Panc1 (cell line): ENCODE data around the gene SGIP1. TPM values are rescaled to one million over a fixed set of nuclear protein-coding genes. Genes with fewer than 3 reads are reported as not detected.

Source experiments
- ATAC-seq: fragments of 200-7000 bp; cut with Tn5 transposase; 2 replicates; pipeline ENCODE4 v1.9.1; 2020; ENCODE audit warnings: mild to moderate bottlenecking, moderate library complexity
- BruUV-seq: library from RNA; stranded (reverse); fragments of 400-500 nt; replicated peaks from 2 replicates; lab custom pipeline; 2021; lab: Mats Ljungman, UMichigan
- CTCF ChIA-PET: fragments of 300-600 bp; sonication (Branson Sonifier 250); formaldehyde crosslinking; loops from one replicate; lab custom pipeline; 2022; ENCODE audit warnings: antibody characterized with exemption; lab: Charles Lee
- POLR2A ChIA-PET: fragments of 300-600 bp; sonication (Branson Sonifier 250); formaldehyde crosslinking; loops from one replicate; lab custom pipeline; 2022; ENCODE audit warnings: antibody characterized with exemption; lab: Charles Lee
- DNase-seq: peaks from one replicate; pipeline ENCODE4 v3.0.0-alpha.2; 2010; ENCODE audit warnings: low read depth, low spot score
- H3K27ac ChIP-seq: 2 replicates; pipeline ENCODE4 v1.5.1; 2011; ENCODE audit warnings: mild to moderate bottlenecking, low read length, inconsistent platforms
- H3K27me3 ChIP-seq: fragments of 200-500 bp; sonication (Bioruptor generic); 2 replicates; pipeline ENCODE4 v1.6.0; 2014; ENCODE audit warnings: low read length, inconsistent platforms; ENCODE audit not compliant: control insufficient read depth, insufficient read depth
- H3K36me3 ChIP-seq: fragments of 200-500 bp; sonication (Bioruptor generic); 2 replicates; pipeline ENCODE4 v1.5.1; 2014; ENCODE audit warnings: inconsistent platforms, mild to moderate bottlenecking, low read length, moderate library complexity; ENCODE audit not compliant: control insufficient read depth, insufficient read depth
- H3K4me1 ChIP-seq: 2 replicates; pipeline ENCODE4 v1.5.1; 2011; ENCODE audit warnings: inconsistent platforms, mild to moderate bottlenecking, low read length, moderate library complexity; ENCODE audit not compliant: control insufficient read depth, insufficient read depth
- H3K4me3 ChIP-seq, 2 experiments: 2 replicates each; pipeline ENCODE4 v1.5.1; 2011 to 2012; ENCODE audit warnings: low read depth in 2 of 2, low read length in 2 of 2, mild to moderate bottlenecking in 2 of 2, inconsistent platforms in 1 of 2, moderate library complexity in 1 of 2
- H3K9me3 ChIP-seq: fragments of 200-500 bp; sonication (Bioruptor generic); 2 replicates; pipeline ENCODE4 v1.5.1; 2014; ENCODE audit warnings: low read depth, mild to moderate bottlenecking, inconsistent platforms, low read length, moderate library complexity; ENCODE audit not compliant: control insufficient read depth, insufficient read depth
- CTCF ChIP-seq: fragments of 450-650 bp; IDR thresholded peaks from 2 replicates; pipeline ENCODE4 v1.5.1; 2017; ENCODE audit warnings: mild to moderate bottlenecking
- POLR2AphosphoS5 ChIP-seq: IDR thresholded peaks from 2 replicates; pipeline ENCODE4 v1.6.1; 2012; ENCODE audit warnings: mild to moderate bottlenecking, low read depth, low read length, moderate library complexity
- REST ChIP-seq, 2 experiments: IDR thresholded peaks; 2 replicates each; pipeline ENCODE4 v1.6.1; 2011 to 2012; ENCODE audit warnings: low read depth in 2 of 2, control low read depth in 1 of 2, low read length in 1 of 2, mild to moderate bottlenecking in 1 of 2, moderate library complexity in 1 of 2; ENCODE audit not compliant: insufficient read depth in 1 of 2
- SIN3A ChIP-seq: IDR thresholded peaks from 2 replicates; pipeline ENCODE4 v1.6.1; 2012; ENCODE audit warnings: low read depth, mild to moderate bottlenecking, low read length, moderate library complexity, borderline replicate concordance; ENCODE audit not compliant: insufficient read depth
- TCF7L2 ChIP-seq: IDR thresholded peaks from 2 replicates; pipeline ENCODE4 v1.6.1; 2011; ENCODE audit warnings: mild to moderate bottlenecking, low read depth, low read length, inconsistent platforms
- in situ Hi-C: cut with HindIII; loops from 2 replicates; pipeline ENCODE4 v1.10.0; 2016; ENCODE audit warnings: low sequenced_read_pairs, low pct_unique_long_range_greater_than_20kb
- intact Hi-C: fragments of 100-400 bp; cut with micrococcal nuclease; formaldehyde crosslinking; loops from one replicate; pipeline ENCODE4 v1.10.0; 2022; ENCODE audit not compliant: unreplicated experiment
- total RNA-seq: library from RNA; stranded (reverse); gene quantifications from one replicate; pipeline ENCODE4 v1.2.1, GENCODE V29; 2021; ENCODE audit not compliant: unreplicated experiment

The SGIP1 gene
- total RNA-seq, 1 experiment from 2014 or later: 1.6 TPM

GRCh38 chr1:66654643-66655042 is 120.7 kb downstream of the SGIP1 start:
- ChIA-PET POLR2A (no interaction called here), CTCF (no interaction called here)
- Histone ChIP-seq H3K27me3 (no peaks in the 10 kb centered on the region), H3K27ac (no peak overlapping the region), H3K4me1 (no peaks in the 10 kb centered on the region), H3K36me3 (no peaks in the 10 kb centered on the region), H3K9me3 (no peaks in the 10 kb centered on the region), H3K4me3 (no peak overlapping the region)
- intact Hi-C loops (no loop called here), in situ Hi-C loops (no loop called here)
- DNase-seq (no peak), ATAC-seq (no peak)
- TF ChIP-seq POLR2AphosphoS5 (no peak), TCF7L2 (no peak), REST (IDR thresholded peaks at IDR 0.05; ENCODE audit: insufficient read depth in 1 of 2, low read depth in 2 of 2, low read length in 1 of 2) (no peak), SIN3A (no peak), CTCF (no peak)
- no TSS peak for BruUV-seq

- no peaks in the 10 kb centered on the region for H3K36me3 ChIP-seq
- POLR2A ChIA-PET: no interaction called here
- DNase-seq: no peak
- H3K4me3 ChIP-seq: no peak overlapping the region
- H3K27me3 ChIP-seq: no peaks in the 10 kb centered on the region
- TF ChIP-seq TCF7L2: no peak
- no peak for TF ChIP-seq SIN3A
- no peak for TF ChIP-seq POLR2AphosphoS5
- no peak for TF ChIP-seq REST (IDR thresholded peaks at IDR 0.05; ENCODE audit: insufficient read depth in 1 of 2, low read depth in 2 of 2, low read length in 1 of 2)
- no peak for TF ChIP-seq CTCF
- H3K4me1 ChIP-seq: no peaks in the 10 kb centered on the region
- in situ Hi-C loops (no loop called here), intact Hi-C loops (no loop called here)
- no TSS peak for BruUV-seq
- ATAC-seq: no peak
- CTCF ChIA-PET: no interaction called here
- no peak overlapping the region for H3K27ac ChIP-seq
- no peaks in the 10 kb centered on the region for H3K9me3 ChIP-seq
Measured at GRCh38 chr1:66671455-66671854, 137.5 kb downstream of the SGIP1 start.
